IMR-90 (cell line): ENCODE results near the gene RHOT2. TPM values are rescaled to one million over a fixed set of nuclear protein-coding genes. Genes with fewer than 3 reads are reported as not detected.
A peak's percentile ranks its signal among the peaks of the same experiment; 100 is the strongest.

Experiments used
- ATAC-seq: fragments of 200-7000 bp; cut with Tn5 transposase; 2 replicates; pipeline ENCODE4 v1.9.1; 2020; ENCODE audit warnings: low read depth, mild to moderate bottlenecking, moderate library complexity
- BruUV-seq: library from RNA; stranded (reverse); fragments of 400-500 nt; replicated peaks from 2 replicates; lab custom pipeline; 2021; lab: Mats Ljungman, UMichigan
- CTCF ChIA-PET: fragments of 300-600 bp; formaldehyde crosslinking; extraction: SDS; loops from one replicate; lab custom pipeline; 2021; ENCODE audit warnings: antibody characterized with exemption; lab: Yijun Ruan, JAX
- POLR2A ChIA-PET: fragments of 300-600 bp; sonication (Branson Sonifier 250); formaldehyde crosslinking; loops from one replicate; lab custom pipeline; 2022; ENCODE audit warnings: antibody characterized with exemption; ENCODE audit not compliant: unreplicated experiment; lab: Charles Lee
- DNase-seq: peaks from one replicate; pipeline ENCODE4 v3.0.0; 2013
- H2AFZ ChIP-seq: replicated peaks from 2 replicates; pipeline ENCODE3; 2013; ENCODE audit warnings: low read length, mild to moderate bottlenecking; ENCODE audit not compliant: poor library complexity
- H2AK5ac ChIP-seq: 2 replicates; pipeline ENCODE4 v1.6.1; 2013; ENCODE audit warnings: low read depth, low read length, inconsistent platforms
- H2AK9ac ChIP-seq: replicated peaks from 2 replicates; pipeline ENCODE3; 2013; ENCODE audit warnings: mild to moderate bottlenecking, low read depth, low read length, moderate library complexity; ENCODE audit not compliant: poor library complexity
- H2BK120ac ChIP-seq: 2 replicates; pipeline ENCODE4 v1.6.1; 2013; ENCODE audit warnings: low read depth, low read length, inconsistent platforms
- H2BK15ac ChIP-seq: 3 replicates; pipeline ENCODE4 v1.6.1; 2013; ENCODE audit warnings: low read depth, low read length, inconsistent platforms
- H2BK20ac ChIP-seq: 2 replicates; pipeline ENCODE4 v1.6.1; 2013; ENCODE audit warnings: low read depth, mild to moderate bottlenecking, inconsistent platforms, low read length, moderate library complexity
- H2BK5ac ChIP-seq: 2 replicates; pipeline ENCODE4 v1.6.1; 2013; ENCODE audit warnings: mild to moderate bottlenecking, low read depth, low read length, inconsistent platforms; ENCODE audit not compliant: poor library complexity, severe bottlenecking
- H3K14ac ChIP-seq: replicated peaks from 2 replicates; pipeline ENCODE4 v1.6.1; 2013; ENCODE audit warnings: low read depth, low read length, inconsistent platforms
- H3K18ac ChIP-seq: 2 replicates; pipeline ENCODE4 v1.6.1; 2013; ENCODE audit warnings: low read depth, low read length, control low read depth
- H3K23ac ChIP-seq: 2 replicates; pipeline ENCODE4 v1.6.1; 2013; ENCODE audit warnings: low read depth, low read length, inconsistent platforms
- H3K27ac ChIP-seq: 2 replicates; pipeline ENCODE4 v1.5.1; 2013; ENCODE audit warnings: mild to moderate bottlenecking, control low read depth, low read length; ENCODE audit not compliant: insufficient read depth
- H3K27me3 ChIP-seq: 2 replicates; pipeline ENCODE4 v1.6.1; 2013; ENCODE audit warnings: low read length; ENCODE audit not compliant: control insufficient read depth, insufficient read depth
- H3K36me3 ChIP-seq: 2 replicates; pipeline ENCODE4 v1.6.1; 2013; ENCODE audit warnings: low read length, mixed read lengths; ENCODE audit not compliant: control insufficient read depth, insufficient read depth
- H3K4ac ChIP-seq: 2 replicates; pipeline ENCODE4 v1.6.1; 2013; ENCODE audit warnings: low read depth, low read length, inconsistent platforms
- H3K4me1 ChIP-seq: 2 replicates; pipeline ENCODE4 v1.6.1; 2013; ENCODE audit warnings: low read length, mixed read lengths; ENCODE audit not compliant: control insufficient read depth, insufficient read depth
- H3K4me2 ChIP-seq: 2 replicates; pipeline ENCODE4 v1.6.1; 2013; ENCODE audit warnings: low read depth, mild to moderate bottlenecking, control low read depth, low read length, moderate library complexity
- H3K4me3 ChIP-seq: 2 replicates; pipeline ENCODE4 v1.5.1; 2013; ENCODE audit warnings: low read depth, mild to moderate bottlenecking, control low read depth, low read length, moderate library complexity; ENCODE audit not compliant: insufficient read depth
- H3K56ac ChIP-seq: 2 replicates; pipeline ENCODE4 v1.6.1; 2013; ENCODE audit warnings: low read length, inconsistent platforms; ENCODE audit not compliant: insufficient read depth; ENCODE audit errors: extremely low read depth
- H3K79me1 ChIP-seq, 2 experiments: 2 replicates each; pipeline ENCODE4 v1.6.1; 2013; ENCODE audit warnings: low read length in 2 of 2, inconsistent platforms in 1 of 2, low read depth in 1 of 2
- H3K9ac ChIP-seq: 2 replicates; pipeline ENCODE4 v1.6.1; 2013; ENCODE audit warnings: low read depth, low read length, control low read depth
- H3K9me1 ChIP-seq: 2 replicates; pipeline ENCODE4 v1.6.1; 2013; ENCODE audit warnings: low read length, inconsistent platforms; ENCODE audit not compliant: insufficient read depth
- H3K9me3 ChIP-seq: 2 replicates; pipeline ENCODE4 v1.6.1; 2013; ENCODE audit warnings: low read length; ENCODE audit not compliant: control insufficient read depth, insufficient read depth
- H4K20me1 ChIP-seq: 2 replicates; pipeline ENCODE4 v1.6.1; 2013; ENCODE audit warnings: low read length, inconsistent platforms; ENCODE audit not compliant: insufficient read depth
- H4K5ac ChIP-seq: 2 replicates; pipeline ENCODE4 v1.6.1; 2013; ENCODE audit warnings: mild to moderate bottlenecking, low read depth, low read length, control low read depth
- H4K8ac ChIP-seq, 2 experiments: 2 replicates each; pipeline ENCODE4 v1.6.1; 2013; ENCODE audit warnings: low read depth in 2 of 2, low read length in 2 of 2, control low read depth in 1 of 2, inconsistent platforms in 1 of 2
- H4K91ac ChIP-seq: 2 replicates; pipeline ENCODE4 v1.6.1; 2013; ENCODE audit warnings: low read depth, low read length, inconsistent platforms; ENCODE audit not compliant: insufficient read depth
- BHLHE40 ChIP-seq: fragments of 150-350 bp; IDR thresholded peaks from 2 replicates; pipeline ENCODE4 v1.6.1; 2016; ENCODE audit warnings: mild to moderate bottlenecking, low read depth, low read length
- CHD1 ChIP-seq: IDR thresholded peaks from 2 replicates; pipeline ENCODE4 v1.6.1; 2012; ENCODE audit warnings: low read depth, low read length, improper control_type of control experiment
- CTCF ChIP-seq: conservative IDR thresholded peaks from 2 replicates; pipeline ENCODE4 v1.5.1; 2012; ENCODE audit warnings: mild to moderate bottlenecking, low read depth, low read length, improper control_type of control experiment
- FOS ChIP-seq: fragments of 150-350 bp; IDR thresholded peaks from 2 replicates; pipeline ENCODE4 v1.6.1; 2016; ENCODE audit warnings: low read depth, low read length
- MAFK ChIP-seq: IDR thresholded peaks from 2 replicates; pipeline ENCODE4 v1.6.1; 2012; ENCODE audit warnings: low read depth, low read length, improper control_type of control experiment
- MAZ ChIP-seq: IDR thresholded peaks from 2 replicates; pipeline ENCODE4 v1.6.1; 2012; ENCODE audit warnings: low read depth, mild to moderate bottlenecking, low read length, improper control_type of control experiment, moderate library complexity, borderline replicate concordance
- MXI1 ChIP-seq: IDR thresholded peaks from 2 replicates; pipeline ENCODE4 v1.6.1; 2012; ENCODE audit warnings: low read depth, mild to moderate bottlenecking, low read length, moderate library complexity, borderline replicate concordance
- NFE2L2 ChIP-seq: fragments of 150-350 bp; IDR thresholded peaks from 2 replicates; pipeline ENCODE4 v1.6.1; 2016; ENCODE audit warnings: low read depth, mild to moderate bottlenecking, low read length
- POLR2A ChIP-seq: IDR thresholded peaks from 2 replicates; pipeline ENCODE4 v1.6.1; 2012; ENCODE audit warnings: mild to moderate bottlenecking, low read depth, low read length
- RCOR1 ChIP-seq: IDR thresholded peaks from 2 replicates; pipeline ENCODE4 v1.6.1; 2012; ENCODE audit warnings: mild to moderate bottlenecking, low read length, improper control_type of control experiment; ENCODE audit not compliant: insufficient replicate concordance
- RFX5 ChIP-seq: IDR thresholded peaks from 2 replicates; pipeline ENCODE4 v1.8.0; 2012; ENCODE audit warnings: low read depth, mild to moderate bottlenecking, low read length, moderate library complexity
- SMC3 ChIP-seq: fragments of 150-350 bp; IDR thresholded peaks from 2 replicates; pipeline ENCODE4 v1.6.1; 2016; ENCODE audit warnings: low read depth, mild to moderate bottlenecking, antibody characterized with exemption, low read length, moderate library complexity
- USF2 ChIP-seq: fragments of 150-350 bp; IDR thresholded peaks from 2 replicates; pipeline ENCODE4 v1.6.1; 2017; ENCODE audit warnings: mild to moderate bottlenecking, antibody characterized with exemption, low read length, low read depth
- WGBS, 2 experiments: methylation state at CpG; one replicate each; pipeline versions ENCODE4 v1.1.5 to v1.1.7; 2013; ENCODE audit warnings: missing lambda C conversion rate in 2 of 2; ENCODE audit not compliant: insufficient read length in 1 of 2; ENCODE audit errors: extremely low coverage in 2 of 2; 5-methylcytosine and 5-hydroxymethylcytosine counted together
- dilution Hi-C: fragments of 300-500 bp; cut with HindIII; formaldehyde crosslinking; loops from one replicate; pipeline ENCODE4 v1.14.3; 2018; ENCODE audit warnings: low sequenced_read_pairs; ENCODE audit not compliant: unreplicated experiment
- in situ Hi-C: fragments of 300-500 bp; cut with MboI; formaldehyde crosslinking; loops from 3 replicates; pipeline ENCODE4 v1.14.3; 2019; ENCODE audit warnings: low sequenced_read_pairs, inconsistent platforms, mixed read lengths
- intact Hi-C: fragments of 100-400 bp; cut with micrococcal nuclease; formaldehyde crosslinking; loops from 2 replicates; pipeline ENCODE4 v1.10.0; 2022
- polyA plus RNA-seq, 3 experiments: library from polyadenylated mRNA; depleted of rRNA; stranded (reverse); fragments of >200 nt; gene quantifications; 2 replicates each; pipeline ENCODE4 v1.2.3, GENCODE V29; 2012; ENCODE audit warnings: low replicate concordance in 1 of 3
- total RNA-seq: library from RNA; depleted of rRNA; stranded (reverse); fragments of >200 nt; gene quantifications from 2 replicates; pipeline ENCODE4 v1.2.3, GENCODE V29; 2012

The RHOT2 gene
- total and polyA plus RNA-seq, 2 of the 4 experiments (the other 2 are of a cell fraction), result 20.3 to 181 TPM

DNA sequence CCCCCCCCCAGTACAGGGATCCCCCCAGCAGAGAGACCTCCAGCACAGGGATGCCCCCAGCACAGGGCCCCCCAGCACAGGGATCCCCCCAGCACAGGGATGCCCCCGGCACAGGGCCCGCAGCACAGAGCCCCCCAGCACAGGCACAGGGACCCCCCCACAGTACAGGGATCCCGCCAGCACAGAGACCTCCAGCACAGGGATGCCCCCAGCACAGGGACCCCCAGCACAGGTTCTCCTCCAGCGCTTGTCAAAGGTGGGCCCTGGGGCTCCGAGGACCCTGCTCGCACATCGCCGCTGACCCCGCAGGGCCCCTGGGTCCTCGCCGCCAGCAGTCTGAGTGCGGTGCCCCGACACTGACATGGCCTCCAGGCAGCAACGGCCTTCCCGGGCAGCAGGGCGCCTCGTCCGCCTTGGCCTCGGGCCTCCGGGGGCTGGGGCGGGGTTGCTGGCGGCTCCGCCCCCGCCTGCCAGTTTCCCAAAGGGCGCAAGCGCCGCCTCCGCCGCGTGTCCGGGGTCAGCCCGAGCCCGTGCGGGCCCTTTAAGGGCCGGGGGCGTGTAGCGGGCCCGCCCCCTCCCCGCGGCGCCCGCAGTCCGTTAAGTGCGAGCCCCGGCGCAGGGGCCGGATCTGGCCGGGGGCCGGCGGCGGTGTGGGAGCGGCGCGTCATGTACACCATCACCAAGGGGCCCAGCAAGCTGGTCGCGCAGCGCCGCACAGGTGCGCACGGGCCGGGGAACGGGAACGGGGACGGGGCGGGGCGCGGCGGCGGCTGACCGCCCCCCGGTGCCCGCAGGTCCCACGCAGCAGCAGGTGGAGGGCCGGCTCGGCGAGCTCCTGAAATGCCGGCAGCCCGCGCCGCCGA lies 26.4 kb upstream of the RHOT2 start, which contains the start of gene MCRIP2:
Gene MCRIP2 (plus strand): TSS at position 503 of the 863 bp plus-strand sequence. CDS start 164 bp downstream, at position 667.
- dilution Hi-C loops (no loop called here), in situ Hi-C loops (loop anchor here (10.0 kb wide), 1 partner anchor 247 kb away; the partner anchor contains the start of gene NME4), intact Hi-C loops (no loop called here)
- Histone ChIP-seq H4K91ac (peak within 1 kb of the TSS; percentile 26), H3K56ac (peak within 1 kb of the TSS; percentile 62; the same call in 1 of the 2 replicates), H2BK5ac (peak within 1 kb of the TSS; percentile 80), H3K4me1 (peaks cover 13% of the 10 kb centered on the region), H3K14ac (peak within 1 kb of the TSS; percentile 95), H4K20me1 (peaks cover under 1% of the 10 kb centered on the region; the same call in 1 of the 2 replicates), H4K8ac (peak within 1 kb of the TSS; percentile 92 to 94; a peak in 3 of 4 replicates), H2BK120ac (0 out of 2 replicates have a peak within 1 kb of the TSS, but pooled peaks have one; percentile 1), H3K23ac (peak within 1 kb of the TSS; percentile 79; the same call in 1 of the 2 replicates), H2AK5ac (peak within 1 kb of the TSS; percentile 37), H2BK20ac (no peak within 1 kb of the TSS), H3K9me3 (no peaks in the 10 kb centered on the region), H3K9ac (peak within 1 kb of the TSS; percentile 99), H3K27ac (peak within 1 kb of the TSS; percentile 96), H2AFZ (peak within 1 kb of the TSS; percentile 90), H2BK15ac (no peak within 1 kb of the TSS), H3K18ac (peak within 1 kb of the TSS; percentile 95), H3K4me3 (peak within 1 kb of the TSS; percentile 100), H3K27me3 (no peaks in the 10 kb centered on the region), H2AK9ac (peak within 1 kb of the TSS; percentile 91), H4K5ac (peak within 1 kb of the TSS; percentile 98), H3K79me1 (peaks cover 3 to 32% of the 10 kb centered on the region in 2 experiments; a peak in 2 of 4 replicates), H3K36me3 (no peaks in the 10 kb centered on the region), H3K4me2 (peak within 1 kb of the TSS; percentile 99), H3K9me1 (peaks cover 11% of the 10 kb centered on the region; the same call in 1 of the 2 replicates), H3K4ac (peak within 1 kb of the TSS; percentile 74)
- DNase-seq, result peak; percentile 61
- ChIA-PET CTCF (interaction anchor here (0.6 kb wide), 2 partner anchors 50 to 255 kb away, joined by 3 read pairs; no protein-coding TSS in a partner anchor), POLR2A (no interaction called here)
- WGBS, 2 experiments, result 1% methylated on average over 43 of the region's 81 CpGs; no CpG with 5 or more reads in 1 of the 2 experiments
- no peak for TF ChIP-seq RCOR1
- TF ChIP-seq MAZ, result peak; percentile 76; the same call in 1 of the 2 replicates
- TF ChIP-seq CTCF, result no peak
- no peak for TF ChIP-seq RFX5
- peak; percentile 66 for TF ChIP-seq BHLHE40
- TF ChIP-seq FOS, result no peak
- no peak for TF ChIP-seq CHD1
- TF ChIP-seq SMC3, result no peak
- 0 out of 2 replicates have a peak, but pooled peaks have one; percentile 24 for TF ChIP-seq POLR2A
- no peak for TF ChIP-seq USF2
- TF ChIP-seq NFE2L2, result no peak
- peak; percentile 73; the same call in 1 of the 2 replicates for TF ChIP-seq MXI1
- TF ChIP-seq MAFK, result no peak
- peak; percentile 79 for ATAC-seq
- BruUV-seq, result no TSS peak
